Caco-2 (cell line): Measurements from ENCODE around the gene NCOA6. TPM values are rescaled to one million over a fixed set of nuclear protein-coding genes. Genes with fewer than 3 reads are reported as not detected.

Source experiments
- BruUV-seq: library from RNA; stranded (reverse); fragments of 400-500 nt; replicated peaks from 2 replicates; lab custom pipeline; 2021; lab: Mats Ljungman, UMichigan
- CTCF ChIA-PET: fragments of 300-600 bp; sonication (Branson Sonifier 250); formaldehyde crosslinking; loops from one replicate; lab custom pipeline; 2022; ENCODE audit warnings: antibody characterized with exemption; lab: Charles Lee
- POLR2A ChIA-PET: fragments of 300-600 bp; sonication (Branson Sonifier 250); formaldehyde crosslinking; loops from one replicate; lab custom pipeline; 2022; ENCODE audit warnings: antibody characterized with exemption; lab: Charles Lee
- DNase-seq, 2 experiments: peaks; one replicate each; pipeline versions ENCODE4 v3.0.0 to v3.0.0-alpha.2; 2020 to 2022
- H3K27me3 ChIP-seq: replicated peaks from 2 replicates; pipeline ENCODE4 v1.6.0; 2011; ENCODE audit warnings: low read length; ENCODE audit not compliant: control insufficient read depth, insufficient read depth
- H3K36me3 ChIP-seq: 2 replicates; pipeline ENCODE4 v1.5.1; 2011; ENCODE audit warnings: low read length; ENCODE audit not compliant: control insufficient read depth, insufficient read depth
- H3K4me1 ChIP-seq: fragments of 250-450 bp; sonication (Bioruptor Pico); 2 replicates; pipeline ENCODE4 v1.5.1; 2020; ENCODE audit warnings: mild to moderate bottlenecking
- H3K4me3 ChIP-seq: 2 replicates; pipeline ENCODE4 v1.5.1; 2011; ENCODE audit warnings: low read depth, mild to moderate bottlenecking, control low read depth, low read length
- H3K9me3 ChIP-seq: fragments of 250-450 bp; sonication (Bioruptor Pico); 2 replicates; pipeline ENCODE4 v1.5.1; 2020; ENCODE audit warnings: mild to moderate bottlenecking, moderate library complexity
- H3K27ac Mint-ChIP-seq: one replicate; pipeline ENCODE4 v1.8.0; 2022; ENCODE audit warnings: mixed read lengths; ENCODE audit not compliant: unreplicated experiment
- H3K27me3 Mint-ChIP-seq: one replicate; pipeline ENCODE4 v1.8.0; 2022; ENCODE audit warnings: mixed read lengths; ENCODE audit not compliant: insufficient read depth, unreplicated experiment
- H3K36me3 Mint-ChIP-seq: one replicate; pipeline ENCODE4 v1.8.0; 2022; ENCODE audit warnings: mild to moderate bottlenecking, mixed read lengths; ENCODE audit not compliant: insufficient read depth, unreplicated experiment
- H3K4me1 Mint-ChIP-seq: one replicate; pipeline ENCODE4 v1.8.0; 2022; ENCODE audit warnings: low read depth, mixed read lengths; ENCODE audit not compliant: unreplicated experiment
- H3K4me3 Mint-ChIP-seq: one replicate; pipeline ENCODE4 v1.8.0; 2022; ENCODE audit warnings: mild to moderate bottlenecking, moderate library complexity, mixed read lengths; ENCODE audit not compliant: unreplicated experiment
- H3K9me3 Mint-ChIP-seq: one replicate; pipeline ENCODE4 v1.8.0; 2022; ENCODE audit warnings: mixed read lengths; ENCODE audit not compliant: unreplicated experiment
- intact Hi-C: fragments of 100-400 bp; cut with micrococcal nuclease; formaldehyde crosslinking; loops from one replicate; pipeline ENCODE4 v1.10.0; 2022; ENCODE audit not compliant: unreplicated experiment
- total RNA-seq: library from RNA; stranded (reverse); gene quantifications from 2 replicates; pipeline ENCODE4 v1.2.3, GENCODE V29; 2022
- TF ChIP-seq, protein P1 (sequence below), 2 experiments: fragments of 200-600 bp in 1 of 2; IDR thresholded peaks; 1 replicate in 1 of 2; 2 replicates in 1 of 2; pipeline versions ENCODE4 v1.5.1 to v1.8.0; 2011 to 2022; ENCODE audit warnings: antibody characterized with exemption in 1 of 2, control low read depth in 1 of 2, inconsistent platforms in 1 of 2, low read depth in 1 of 2, low read length in 1 of 2, mild to moderate bottlenecking in 1 of 2, moderate library complexity in 1 of 2; ENCODE audit not compliant: insufficient read depth in 1 of 2, severe bottlenecking in 1 of 2, unreplicated experiment in 1 of 2

The NCOA6 gene
- total RNA-seq, 1 experiment from 2014 or later, result 65.1 TPM

DNA sequence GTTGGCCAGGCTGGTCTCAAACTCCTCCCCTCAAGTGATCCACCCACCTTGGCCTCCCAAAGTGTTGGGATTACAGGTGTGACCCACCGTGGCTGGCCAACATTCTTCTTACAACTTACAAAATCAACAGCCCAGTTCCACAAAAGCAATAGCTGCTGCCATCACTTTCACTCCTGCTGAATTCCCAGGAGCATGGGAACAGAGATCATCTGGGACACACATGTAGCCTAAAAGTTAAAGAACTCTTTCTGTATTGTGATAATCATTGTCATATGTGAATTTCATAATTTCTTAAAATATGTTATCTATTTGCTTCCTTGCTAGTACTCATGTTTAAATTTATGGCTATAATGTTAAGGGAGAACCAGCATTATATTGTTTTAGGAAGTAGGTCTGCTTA, 51.7 kb downstream of the NCOA6 start:
- Mint-ChIP-seq H3K27ac (no peak overlapping the region), H3K9me3 (no peaks in the 10 kb centered on the region), H3K4me3 (no peak overlapping the region), H3K36me3 (peaks cover 86% of the 10 kb centered on the region), H3K27me3 (no peaks in the 10 kb centered on the region), H3K4me1 (peaks cover 7% of the 10 kb centered on the region)
- TF ChIP-seq, protein P1, sequence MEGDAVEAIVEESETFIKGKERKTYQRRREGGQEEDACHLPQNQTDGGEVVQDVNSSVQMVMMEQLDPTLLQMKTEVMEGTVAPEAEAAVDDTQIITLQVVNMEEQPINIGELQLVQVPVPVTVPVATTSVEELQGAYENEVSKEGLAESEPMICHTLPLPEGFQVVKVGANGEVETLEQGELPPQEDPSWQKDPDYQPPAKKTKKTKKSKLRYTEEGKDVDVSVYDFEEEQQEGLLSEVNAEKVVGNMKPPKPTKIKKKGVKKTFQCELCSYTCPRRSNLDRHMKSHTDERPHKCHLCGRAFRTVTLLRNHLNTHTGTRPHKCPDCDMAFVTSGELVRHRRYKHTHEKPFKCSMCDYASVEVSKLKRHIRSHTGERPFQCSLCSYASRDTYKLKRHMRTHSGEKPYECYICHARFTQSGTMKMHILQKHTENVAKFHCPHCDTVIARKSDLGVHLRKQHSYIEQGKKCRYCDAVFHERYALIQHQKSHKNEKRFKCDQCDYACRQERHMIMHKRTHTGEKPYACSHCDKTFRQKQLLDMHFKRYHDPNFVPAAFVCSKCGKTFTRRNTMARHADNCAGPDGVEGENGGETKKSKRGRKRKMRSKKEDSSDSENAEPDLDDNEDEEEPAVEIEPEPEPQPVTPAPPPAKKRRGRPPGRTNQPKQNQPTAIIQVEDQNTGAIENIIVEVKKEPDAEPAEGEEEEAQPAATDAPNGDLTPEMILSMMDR (IDR thresholded peaks at IDR 0.05; ENCODE audit: insufficient read depth in 1 of 2, low read depth in 1 of 2, low read length in 1 of 2, severe bottlenecking in 1 of 2, unreplicated experiment in 1 of 2), result no peak
- no peaks in the 10 kb centered on the region for H3K27me3 ChIP-seq
- intact Hi-C loops, result no loop called here
- no peaks in the 10 kb centered on the region for H3K9me3 ChIP-seq
- peaks cover 7% of the 10 kb centered on the region for H3K36me3 ChIP-seq
- H3K4me1 ChIP-seq, result 0 out of 2 replicates have a peak, but pooled peaks cover 4% of the 10 kb centered on the region
- no peak overlapping the region for H3K4me3 ChIP-seq
- CTCF ChIA-PET, result no interaction called here
- BruUV-seq, result TSS peak; percentile 7
- no peak for DNase-seq
- POLR2A ChIA-PET, result no interaction called here

DNA sequence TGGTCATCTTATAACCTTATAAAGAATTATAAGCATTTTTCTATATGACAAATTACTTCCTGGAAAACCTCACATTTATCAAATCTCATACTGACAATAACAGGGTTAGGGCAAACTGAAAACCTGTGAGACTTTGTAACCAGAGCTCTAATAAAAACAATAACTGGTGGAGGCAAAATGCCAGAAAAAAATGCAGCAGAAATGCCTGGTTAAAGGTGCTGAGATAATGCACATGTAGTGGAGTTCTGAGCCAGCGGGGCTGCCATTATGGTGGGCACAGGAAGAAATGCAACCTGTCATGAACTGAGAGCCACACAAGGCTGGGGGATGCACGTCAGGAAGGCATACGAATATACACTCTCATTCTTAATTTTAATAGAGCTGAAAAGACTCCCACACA, 53.0 kb downstream of the NCOA6 start:
- no peak overlapping the region for H3K27ac Mint-ChIP-seq
- TF ChIP-seq, protein P1 (IDR thresholded peaks at IDR 0.05; ENCODE audit: insufficient read depth in 1 of 2, low read depth in 1 of 2, low read length in 1 of 2, severe bottlenecking in 1 of 2, unreplicated experiment in 1 of 2), result no peak
- POLR2A ChIA-PET, result no interaction called here

DNA sequence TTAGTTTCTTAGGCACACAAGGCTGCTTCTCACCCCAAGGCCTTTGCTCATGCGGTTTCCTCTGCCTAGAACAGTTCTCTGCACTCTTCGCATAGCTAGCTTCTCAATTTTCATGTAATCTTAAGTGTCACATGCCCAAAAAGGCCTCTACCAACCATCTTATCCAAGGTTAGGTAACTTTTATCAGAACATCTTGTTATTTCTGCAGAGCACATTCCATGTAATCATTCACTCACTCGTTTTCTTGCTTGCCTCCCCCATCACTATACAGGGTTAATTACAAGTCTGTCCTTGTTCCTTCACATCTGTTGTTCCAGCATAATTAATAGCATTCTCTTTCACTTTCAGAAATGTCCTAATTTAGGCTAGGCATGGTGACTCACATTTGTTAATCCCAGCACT, 53.8 kb downstream of the NCOA6 start:
- TF ChIP-seq, protein P1 (IDR thresholded peaks at IDR 0.05; ENCODE audit: insufficient read depth in 1 of 2, low read depth in 1 of 2, low read length in 1 of 2, severe bottlenecking in 1 of 2, unreplicated experiment in 1 of 2), result no peak
- Mint-ChIP-seq H3K9me3 (no peaks in the 10 kb centered on the region), H3K4me3 (no peak overlapping the region), H3K27me3 (no peaks in the 10 kb centered on the region), H3K27ac (no peak overlapping the region), H3K4me1 (peaks cover 7% of the 10 kb centered on the region), H3K36me3 (peaks cover 87% of the 10 kb centered on the region)
- no TSS peak for BruUV-seq
- no peak overlapping the region for H3K4me3 ChIP-seq
- H3K27me3 ChIP-seq, result no peaks in the 10 kb centered on the region
- ChIA-PET POLR2A (no interaction called here), CTCF (no interaction called here)
- H3K4me1 ChIP-seq, result 0 out of 2 replicates have a peak, but pooled peaks cover 4% of the 10 kb centered on the region
- H3K9me3 ChIP-seq, result no peaks in the 10 kb centered on the region
- H3K36me3 ChIP-seq, result peaks cover 12% of the 10 kb centered on the region
- no peak for DNase-seq
- intact Hi-C loops, result no loop called here

More for the DNA sequence above, 53.0 kb downstream of the NCOA6 start:
- intact Hi-C loops, result no loop called here
- CTCF ChIA-PET, result interaction anchor here (0.7 kb wide), 1 partner anchor 147 kb away, joined by 4 read pairs; no protein-coding TSS in a partner anchor
- Histone ChIP-seq H3K27me3 (no peaks in the 10 kb centered on the region), H3K4me1 (0 out of 2 replicates have a peak, but pooled peaks cover 4% of the 10 kb centered on the region), H3K9me3 (no peaks in the 10 kb centered on the region), H3K4me3 (no peak overlapping the region), H3K36me3 (peaks cover 12% of the 10 kb centered on the region)
- no peak for DNase-seq
- Mint-ChIP-seq H3K36me3 (peaks cover 87% of the 10 kb centered on the region), H3K4me1 (peaks cover 7% of the 10 kb centered on the region), H3K9me3 (no peaks in the 10 kb centered on the region), H3K27me3 (no peaks in the 10 kb centered on the region), H3K4me3 (no peak overlapping the region)
- BruUV-seq, result no TSS peak
